GM19193 (cell line): Measurements from ENCODE around the gene NSUN2.

Experiments used
- POLR2A ChIP-seq: IDR thresholded peaks from 4 replicates; pipeline ENCODE4 v1.6.1; 2011; ENCODE audit not compliant: insufficient read depth, insufficient read length; ENCODE audit errors: extremely low read depth

NSUN2 gene

GRCh38 chr5:6623941-6624340 lies 8.9 kb downstream of the NSUN2 start:
- no peak for TF ChIP-seq POLR2A

- no peak for TF ChIP-seq POLR2A
Observed at GRCh38 chr5:6623228-6623627, 9.6 kb downstream of the NSUN2 start.

DNA sequence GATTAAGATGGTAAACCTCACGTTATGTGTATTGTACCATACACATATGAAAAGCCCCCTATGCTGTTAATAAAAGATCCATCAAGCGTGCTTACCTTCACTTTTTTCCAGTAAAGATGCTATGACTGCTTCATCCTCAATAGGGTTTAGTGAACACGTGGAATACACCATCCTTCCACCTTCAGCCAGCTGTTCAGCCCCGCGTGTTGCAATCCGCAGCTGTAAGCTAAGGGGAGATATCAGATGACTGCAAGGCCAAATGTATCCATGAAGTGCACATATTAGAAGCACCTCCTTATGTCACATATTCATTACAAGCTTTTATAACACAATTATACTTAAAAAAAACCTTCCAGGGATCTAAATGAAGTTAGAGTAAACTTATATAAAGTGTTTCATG lies 16.2 kb downstream of the NSUN2 start:
- no peak for TF ChIP-seq POLR2A

- no peak for TF ChIP-seq POLR2A
Observed at GRCh38 chr5:6615034-6615815, 17.6 kb downstream of the NSUN2 start.

GRCh38 chr5:6611334-6612256 lies 21.2 kb downstream of the NSUN2 start:
- no peak for TF ChIP-seq POLR2A

GRCh38 chr5:6608016-6608415 lies 24.8 kb downstream of the NSUN2 start:
- no peak for TF ChIP-seq POLR2A

DNA sequence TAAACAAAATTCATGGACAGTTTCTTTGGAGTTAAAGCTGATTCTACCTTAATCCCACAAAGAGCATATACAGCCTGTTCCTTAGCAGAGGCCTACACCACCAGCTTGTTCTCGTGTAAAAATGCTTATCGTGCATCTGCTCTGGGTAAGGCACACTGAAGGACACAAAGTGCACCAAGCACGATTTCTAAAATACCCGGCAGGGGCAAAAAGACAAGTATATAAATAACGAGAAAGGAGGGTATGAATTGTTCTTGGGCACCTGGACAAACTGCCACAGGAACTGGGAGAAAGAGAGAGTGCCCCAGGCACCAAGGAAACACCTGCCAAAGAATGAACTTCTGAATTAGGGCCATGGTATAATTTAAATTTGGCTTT lies 25.3 kb downstream of the NSUN2 start:
- no peak for TF ChIP-seq POLR2A

GRCh38 chr5:6606884-6607558 lies 25.8 kb downstream of the NSUN2 start:
- no peak for TF ChIP-seq POLR2A

GRCh38 chr5:6604946-6605345 lies 27.9 kb downstream of the NSUN2 start:
- TF ChIP-seq POLR2A: no peak

GRCh38 chr5:6604341-6604740 lies 28.5 kb downstream of the NSUN2 start:
- TF ChIP-seq POLR2A: no peak

DNA sequence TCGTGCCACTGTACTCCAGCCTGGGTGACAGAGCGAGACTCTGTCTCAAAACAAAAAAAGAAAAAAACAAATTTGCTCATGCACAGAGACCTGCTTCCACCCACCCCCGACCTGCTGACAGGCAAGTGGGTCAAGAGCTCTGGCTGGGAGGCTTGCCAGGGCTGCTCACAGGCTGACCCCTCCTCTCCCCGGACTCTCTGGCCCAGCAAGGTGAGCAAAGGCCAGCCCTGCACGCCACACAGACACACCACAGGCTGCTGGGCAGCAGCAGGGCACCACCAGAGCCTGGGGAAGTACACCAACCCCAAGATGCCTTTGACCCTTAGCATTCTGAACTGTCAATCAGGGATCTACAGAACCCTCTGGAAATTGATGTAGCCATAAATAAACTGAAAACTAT lies 29.2 kb downstream of the NSUN2 start:
- TF ChIP-seq POLR2A: no peak

GRCh38 chr5:6602441-6602840 lies 30.4 kb downstream of the NSUN2 start:
- TF ChIP-seq POLR2A: no peak

GRCh38 chr5:6601816-6602215 lies 31.0 kb downstream of the NSUN2 start:
- no peak for TF ChIP-seq POLR2A

- no peak for TF ChIP-seq POLR2A
Observed at GRCh38 chr5:6601271-6601670, 31.6 kb downstream of the NSUN2 start.

- TF ChIP-seq POLR2A: no peak
Observed at GRCh38 chr5:6599739-6600138, 33.1 kb downstream of the NSUN2 start.
